ENCODE data around the gene TRMO. TPM values are rescaled to one million over a fixed set of nuclear protein-coding genes. Genes with fewer than 3 reads are reported as not detected.

The TRMO gene
- total RNA-seq, 1 donor: 61.8 TPM

GRCh38 chr9:97866300-97866699, 56.0 kb downstream of the TRMO start:
- peaks cover 62% of the 10 kb centered on the region for H3K27me3 ChIP-seq (ENCODE audit: insufficient read depth, low read length)
- H3K4me1 ChIP-seq (ENCODE audit: insufficient read depth, low read length): peaks cover 4% of the 10 kb centered on the region
- peaks cover 18% of the 10 kb centered on the region for H3K9me3 ChIP-seq (ENCODE audit: low read depth, low read length)
- H3K4me3 ChIP-seq (ENCODE audit: low read length): no peak overlapping the region

- H3K27me3 ChIP-seq (ENCODE audit: insufficient read depth, low read length): peaks cover 65% of the 10 kb centered on the region
- H3K9me3 ChIP-seq (ENCODE audit: low read depth, low read length): peaks cover 18% of the 10 kb centered on the region
Measured at GRCh38 chr9:97864396-97864795, 57.9 kb downstream of the TRMO start.

GRCh38 chr9:97863314-97863713, 59.0 kb downstream of the TRMO start:
- peaks cover 69% of the 10 kb centered on the region for H3K27me3 ChIP-seq (ENCODE audit: insufficient read depth, low read length)
- H3K9me3 ChIP-seq (ENCODE audit: low read depth, low read length): peaks cover 18% of the 10 kb centered on the region
- H3K4me3 ChIP-seq (ENCODE audit: low read length): no peak overlapping the region
- H3K4me1 ChIP-seq (ENCODE audit: insufficient read depth, low read length): peaks cover 4% of the 10 kb centered on the region

More at GRCh38 chr9:97864396-97864795, 57.9 kb downstream of the TRMO start:
- H3K4me3 ChIP-seq (ENCODE audit: low read length): no peak overlapping the region
- peaks cover 4% of the 10 kb centered on the region for H3K4me1 ChIP-seq (ENCODE audit: insufficient read depth, low read length)

- Histone ChIP-seq H3K27me3 (ENCODE audit: insufficient read depth, low read length) (peaks cover 83% of the 10 kb centered on the region), H3K9me3 (ENCODE audit: low read depth, low read length) (peaks cover 10% of the 10 kb centered on the region), H3K4me3 (ENCODE audit: low read length) (no peak overlapping the region), H3K4me1 (ENCODE audit: insufficient read depth, low read length) (peaks cover 10% of the 10 kb centered on the region)
Measured at GRCh38 chr9:97861148-97861475, 61.2 kb downstream of the TRMO start.

- peaks cover 5% of the 10 kb centered on the region for H3K9me3 ChIP-seq (ENCODE audit: low read depth, low read length)
- H3K27me3 ChIP-seq (ENCODE audit: insufficient read depth, low read length): peaks cover 83% of the 10 kb centered on the region
- peaks cover 10% of the 10 kb centered on the region for H3K4me1 ChIP-seq (ENCODE audit: insufficient read depth, low read length)
- H3K4me3 ChIP-seq (ENCODE audit: low read length): no peak overlapping the region
Measured at GRCh38 chr9:97860451-97861147, 61.7 kb downstream of the TRMO start.

- Histone ChIP-seq H3K9me3 (ENCODE audit: low read depth, low read length) (no peaks in the 10 kb centered on the region), H3K4me3 (ENCODE audit: low read length) (no peak overlapping the region), H3K4me1 (ENCODE audit: insufficient read depth, low read length) (peaks cover 16% of the 10 kb centered on the region), H3K27me3 (ENCODE audit: insufficient read depth, low read length) (peaks cover 82% of the 10 kb centered on the region)
Measured at GRCh38 chr9:97859346-97859745, 63.0 kb downstream of the TRMO start.

- Histone ChIP-seq H3K27me3 (ENCODE audit: insufficient read depth, low read length) (peaks cover 80% of the 10 kb centered on the region), H3K9me3 (ENCODE audit: low read depth, low read length) (no peaks in the 10 kb centered on the region), H3K4me1 (ENCODE audit: insufficient read depth, low read length) (peaks cover 18% of the 10 kb centered on the region), H3K4me3 (ENCODE audit: low read length) (no peak overlapping the region)
Measured at GRCh38 chr9:97858826-97859225, 63.5 kb downstream of the TRMO start.

- peaks cover 78% of the 10 kb centered on the region for H3K27me3 ChIP-seq (ENCODE audit: insufficient read depth, low read length)
- no peak overlapping the region for H3K4me3 ChIP-seq (ENCODE audit: low read length)
Measured at GRCh38 chr9:97858393-97858713, 63.9 kb downstream of the TRMO start.

GRCh38 chr9:97857606-97858392, 64.5 kb downstream of the TRMO start:
- Histone ChIP-seq H3K4me3 (ENCODE audit: low read length) (no peak overlapping the region), H3K4me1 (ENCODE audit: insufficient read depth, low read length) (peaks cover 28% of the 10 kb centered on the region), H3K9me3 (ENCODE audit: low read depth, low read length) (no peaks in the 10 kb centered on the region), H3K27me3 (ENCODE audit: insufficient read depth, low read length) (peaks cover 76% of the 10 kb centered on the region)

More at GRCh38 chr9:97858393-97858713, 63.9 kb downstream of the TRMO start:
- peaks cover 23% of the 10 kb centered on the region for H3K4me1 ChIP-seq (ENCODE audit: insufficient read depth, low read length)
- H3K9me3 ChIP-seq (ENCODE audit: low read depth, low read length): no peaks in the 10 kb centered on the region

- H3K4me1 ChIP-seq (ENCODE audit: insufficient read depth, low read length): peaks cover 30% of the 10 kb centered on the region
- no peak overlapping the region for H3K4me3 ChIP-seq (ENCODE audit: low read length)
- H3K27me3 ChIP-seq (ENCODE audit: insufficient read depth, low read length): peaks cover 79% of the 10 kb centered on the region
- H3K9me3 ChIP-seq (ENCODE audit: low read depth, low read length): no peaks in the 10 kb centered on the region
Measured at GRCh38 chr9:97856857-97857605, 65.3 kb downstream of the TRMO start.

- H3K27me3 ChIP-seq (ENCODE audit: insufficient read depth, low read length): peaks cover 84% of the 10 kb centered on the region
- H3K4me3 ChIP-seq (ENCODE audit: low read length): no peak overlapping the region
- H3K4me1 ChIP-seq (ENCODE audit: insufficient read depth, low read length): peaks cover 30% of the 10 kb centered on the region
- H3K9me3 ChIP-seq (ENCODE audit: low read depth, low read length): no peaks in the 10 kb centered on the region
Measured at GRCh38 chr9:97855899-97856298, 66.4 kb downstream of the TRMO start.

- H3K9me3 ChIP-seq (ENCODE audit: low read depth, low read length): no peaks in the 10 kb centered on the region
- H3K27me3 ChIP-seq (ENCODE audit: insufficient read depth, low read length): peaks cover 87% of the 10 kb centered on the region
- no peak overlapping the region for H3K4me3 ChIP-seq (ENCODE audit: low read length)
- H3K4me1 ChIP-seq (ENCODE audit: insufficient read depth, low read length): peaks cover 30% of the 10 kb centered on the region
Measured at GRCh38 chr9:97855486-97855875, 66.8 kb downstream of the TRMO start.

- Histone ChIP-seq H3K4me3 (ENCODE audit: low read length) (no peak overlapping the region), H3K4me1 (ENCODE audit: insufficient read depth, low read length) (peaks cover 30% of the 10 kb centered on the region), H3K9me3 (ENCODE audit: low read depth, low read length) (no peaks in the 10 kb centered on the region), H3K27me3 (ENCODE audit: insufficient read depth, low read length) (peaks cover 87% of the 10 kb centered on the region)
Measured at GRCh38 chr9:97854696-97855485, 67.4 kb downstream of the TRMO start.
